ENCODE results near the gene PKD2L1. TPM values are rescaled to one million over a fixed set of nuclear protein-coding genes. Genes with fewer than 3 reads are reported as not detected.

The PKD2L1 gene
- total and polyA plus RNA-seq, 7 donors: not detected

- no peak for TF ChIP-seq CTCF (IDR thresholded peaks at IDR 0.05)
- no peak for ATAC-seq
- intact Hi-C loops (cut with DNase I): no loop called here
Measured at GRCh38 chr10:100328198-100328597, 1.8 kb downstream of the PKD2L1 start.

GRCh38 chr10:100327718-100328009 lies 2.4 kb downstream of the PKD2L1 start:
- H3K27me3 ChIP-seq (ENCODE audit: insufficient read depth in 3 of 3, low read length in 2 of 3): peaks cover 0 to 27% (median 5%) of the 10 kb centered on the region in 3 donors
- ATAC-seq (peak in 1 of 4 donors; percentile 6), DNase-seq (no peak)
- TF ChIP-seq CTCF (IDR thresholded peaks at IDR 0.05): no peak
- intact Hi-C loops (cut with DNase I): no loop called here
- WGBS, 3 donors: 37 to 62% (median 41%) methylated on average over 3 of the region's 3 CpGs
- peaks cover 11% of the 10 kb centered on the region for H3K4me1 ChIP-seq
- peak overlapping the region; percentile 60 for H3K27ac ChIP-seq
- no peaks in the 10 kb centered on the region for H3K9me3 ChIP-seq
- H3K36me3 ChIP-seq (ENCODE audit: insufficient read depth in 1 of 2, low read depth in 1 of 2): no peaks in the 10 kb centered on the region
- no peak overlapping the region for H3K4me3 ChIP-seq

More at GRCh38 chr10:100328198-100328597, 1.8 kb downstream of the PKD2L1 start:
- Histone ChIP-seq H3K9me3 (no peaks in the 10 kb centered on the region), H3K27me3 (ENCODE audit: insufficient read depth in 3 of 3, low read length in 2 of 3) (peaks cover 0 to 29% (median 5%) of the 10 kb centered on the region in 3 donors), H3K4me3 (no peak overlapping the region), H3K36me3 (ENCODE audit: insufficient read depth in 1 of 2, low read depth in 1 of 2) (no peaks in the 10 kb centered on the region), H3K27ac (peak overlapping the region; percentile 60), H3K4me1 (peaks cover 11% of the 10 kb centered on the region)
- WGBS, 3 donors: 55 to 62% (median 62%) methylated on average over 5 of the region's 5 CpGs
- DNase-seq: no peak

- ATAC-seq (peak; percentile 84 to 97 (median 94)), DNase-seq (peak in 1 of 2 donors; percentile 21)
- Histone ChIP-seq H3K36me3 (ENCODE audit: insufficient read depth in 1 of 2, low read depth in 1 of 2) (no peaks in the 10 kb centered on the region), H3K27ac (peak overlapping the region; percentile 60), H3K4me3 (no peak overlapping the region), H3K27me3 (ENCODE audit: insufficient read depth in 3 of 3, low read length in 2 of 3) (peaks cover 0 to 27% (median 5%) of the 10 kb centered on the region in 3 donors), H3K9me3 (no peaks in the 10 kb centered on the region), H3K4me1 (peaks cover 11% of the 10 kb centered on the region)
- intact Hi-C loops (cut with DNase I): no loop called here
- TF ChIP-seq CTCF (IDR thresholded peaks at IDR 0.05): no peak
- 16 to 27% (median 20%) methylated on average over 8 of the region's 8 CpGs for WGBS, 3 donors
Measured at GRCh38 chr10:100327007-100327717, 2.9 kb downstream of the PKD2L1 start.

- peaks cover 0 to 29% (median 5%) of the 10 kb centered on the region in 3 donors for H3K27me3 ChIP-seq (ENCODE audit: insufficient read depth in 3 of 3, low read length in 2 of 3)
- H3K36me3 ChIP-seq (ENCODE audit: insufficient read depth in 1 of 2, low read depth in 1 of 2): no peaks in the 10 kb centered on the region
- ATAC-seq (no peak), DNase-seq (no peak)
- no peak for TF ChIP-seq CTCF (IDR thresholded peaks at IDR 0.05)
- intact Hi-C loops (cut with DNase I): no loop called here
- no peak overlapping the region for H3K27ac ChIP-seq
- H3K9me3 ChIP-seq: no peaks in the 10 kb centered on the region
- H3K4me3 ChIP-seq: no peak overlapping the region
- peaks cover 11% of the 10 kb centered on the region for H3K4me1 ChIP-seq
- 45 to 48% (median 47%) methylated on average over 7 of the region's 7 CpGs for WGBS, 3 donors
Measured at GRCh38 chr10:100325158-100325557, 4.9 kb downstream of the PKD2L1 start.

Data from psoas muscle (tissue), 8 donors.